GM12878 (cell line): ENCODE data around the gene KRTAP9-9. TPM values are rescaled to one million over a fixed set of nuclear protein-coding genes. Genes with fewer than 3 reads are reported as not detected.

ENCODE experiments used
- ATAC-seq: fragments of 200-7000 bp; cut with Tn5 transposase; 3 replicates; pipeline ENCODE4 v1.9.1; 2020; ENCODE audit warnings: mild to moderate bottlenecking, moderate library complexity
- BruUV-seq: library from RNA; stranded (reverse); fragments of 400-500 nt; replicated peaks from 2 replicates; lab custom pipeline; 2021; lab: Mats Ljungman, UMichigan
- CTCF ChIA-PET: fragments of 300-600 bp; sonication (Branson Sonifier 250); formaldehyde crosslinking; extraction: SDS; loops from one replicate; lab custom pipeline; 2021; ENCODE audit warnings: inconsistent platforms; lab: Yijun Ruan, JAX
- POLR2A ChIA-PET: fragments of 350-600 bp; formaldehyde crosslinking; extraction: SDS; loops from one replicate; lab custom pipeline; 2021; ENCODE audit warnings: inconsistent platforms; lab: Charles Lee
- RAD21 ChIA-PET: fragments of 300-600 bp; sonication (Branson Sonifier 250); formaldehyde crosslinking; loops from one replicate; lab custom pipeline; 2023; ENCODE audit warnings: antibody characterized with exemption; ENCODE audit not compliant: unreplicated experiment; lab: Charles Lee
- SMC1A ChIA-PET: fragments of 300-600 bp; sonication (Branson Sonifier 250); formaldehyde crosslinking; loops from one replicate; lab custom pipeline; 2023; ENCODE audit not compliant: unreplicated experiment, uncharacterized antibody; lab: Charles Lee
- DNase-seq: peaks from one replicate; pipeline ENCODE4 v3.0.0-alpha.2; 2011; ENCODE audit warnings: low read depth, low spot score
- FAIRE-seq: peaks from 3 replicates; lab custom pipeline; 2011; peaks lifted over from hg19 to GRCh38; lab: Jason Lieb, UNC
- H2AFZ ChIP-seq: 2 replicates; pipeline ENCODE4 v1.6.0; 2011; ENCODE audit warnings: low read depth, low read length, control low read depth; ENCODE audit not compliant: control insufficient read depth
- H3K27ac ChIP-seq: 2 replicates; pipeline ENCODE4 v1.5.1; 2011; ENCODE audit warnings: control low read depth; ENCODE audit not compliant: control insufficient read depth, insufficient read depth
- H3K27me3 ChIP-seq, 2 experiments: replicated peaks in 1 of 2; 2 replicates each; pipeline versions ENCODE4 v1.6.0 to v1.6.1; 2011; ENCODE audit warnings: low read length in 1 of 2; ENCODE audit not compliant: control insufficient read depth in 2 of 2, insufficient read depth in 2 of 2
- H3K36me3 ChIP-seq, 2 experiments: 2 replicates each; pipeline ENCODE4 v1.5.1; 2011; ENCODE audit warnings: low read length in 1 of 2; ENCODE audit not compliant: control insufficient read depth in 2 of 2, insufficient read depth in 2 of 2
- H3K4me1 ChIP-seq: 2 replicates; pipeline ENCODE4 v1.6.1; 2011; ENCODE audit warnings: mild to moderate bottlenecking, low read length, moderate library complexity, mixed read lengths; ENCODE audit not compliant: control insufficient read depth, insufficient read depth
- H3K4me2 ChIP-seq: 2 replicates; pipeline ENCODE4 v1.6.0; 2011; ENCODE audit warnings: control low read depth; ENCODE audit not compliant: control insufficient read depth, insufficient read depth
- H3K4me3 ChIP-seq: fragments of 200-600 bp; sonication (generic); 2 replicates; pipeline ENCODE4 v1.5.1; 2016
- H3K79me2 ChIP-seq: 2 replicates; pipeline ENCODE4 v1.6.0; 2011; ENCODE audit warnings: low read length; ENCODE audit not compliant: control insufficient read depth, insufficient read depth
- H3K9ac ChIP-seq: 2 replicates; pipeline ENCODE4 v1.8.0; 2011; ENCODE audit warnings: low read length, control low read depth, mixed read lengths; ENCODE audit not compliant: control insufficient read depth, insufficient read depth
- H3K9me3 ChIP-seq: replicated peaks from 3 replicates; pipeline ENCODE4 v1.5.1; 2011; ENCODE audit warnings: mild to moderate bottlenecking, low read length; ENCODE audit not compliant: control insufficient read depth, insufficient read depth
- H4K20me1 ChIP-seq: 2 replicates; pipeline ENCODE4 v1.6.0; 2011; ENCODE audit not compliant: control insufficient read depth, insufficient read depth
- BCL11A ChIP-seq: IDR thresholded peaks from 2 replicates; pipeline ENCODE4 v1.6.1; 2011; ENCODE audit warnings: low read depth, low read length
- MEF2A ChIP-seq: IDR thresholded peaks from 2 replicates; pipeline ENCODE4 v1.6.1; 2011; ENCODE audit warnings: low read depth, mild to moderate bottlenecking, low read length, moderate library complexity; ENCODE audit not compliant: insufficient read depth
- POU2F2 ChIP-seq: IDR thresholded peaks from 3 replicates; pipeline ENCODE4 v1.6.1; 2011; ENCODE audit warnings: low read depth, mild to moderate bottlenecking, low read length, borderline replicate concordance
- RCOR1 ChIP-seq: conservative IDR thresholded peaks from 2 replicates; pipeline ENCODE4 v1.6.1; 2012; ENCODE audit warnings: low read depth, low read length, improper control_type of control experiment
- RFX5 ChIP-seq: IDR thresholded peaks from 2 replicates; pipeline ENCODE4 v1.6.1; 2011; ENCODE audit warnings: low read depth, low read length, improper control_type of control experiment
- SMAD5 ChIP-seq: IDR thresholded peaks from 2 replicates; pipeline ENCODE4 v1.6.1; 2016; ENCODE audit warnings: antibody characterized with exemption, low read depth
- SRF ChIP-seq, 2 experiments: IDR thresholded peaks; 2 replicates each; pipeline ENCODE4 v1.6.1; 2011; ENCODE audit warnings: low read depth in 2 of 2, low read length in 2 of 2, mild to moderate bottlenecking in 1 of 2, moderate library complexity in 1 of 2
- ZNF24 ChIP-seq: fragments of 450-650 bp; IDR thresholded peaks from 2 replicates; pipeline ENCODE4 v1.6.1; 2017; ENCODE audit warnings: antibody characterized with exemption, mild to moderate bottlenecking
- WGBS: methylation state at CpG from one replicate; pipeline ENCODE4 v1.1.6; 2016; ENCODE audit warnings: low lambda C conversion rate; ENCODE audit not compliant: insufficient replicate concordance, insufficient coverage; ENCODE audit errors: missing lambda C conversion rate; 5-methylcytosine and 5-hydroxymethylcytosine counted together
- in situ Hi-C: fragments of 300-500 bp; cut with MboI; formaldehyde crosslinking; loops from 9 replicates; pipeline ENCODE4 v1.14.3; 2018; ENCODE audit warnings: mixed read lengths
- intact Hi-C: fragments of 100-400 bp; cut with micrococcal nuclease; formaldehyde crosslinking; loops from one replicate; pipeline ENCODE4 v1.14.2; 2022; ENCODE audit not compliant: unreplicated experiment
- polyA plus RNA-seq, 11 experiments: library from polyadenylated mRNA; depleted of rRNA in 4 of 11; unstranded in 6 of 11; stranded (reverse) in 5 of 11; fragments of >200 nt; fragmentation: Nextera tagmentation in 4 of 11; fragmentation: Illumina TruSeq in 1 of 11; extraction: Ambion mirVana in 4 of 11; extraction: Trizol in 1 of 11; gene quantifications; 1 replicate in 1 of 11; 2 replicates in 10 of 11; pipeline versions ENCODE4 v1.2.1 to v1.2.3, GENCODE V29; 2011 to 2016; ENCODE audit warnings: inconsistent platforms in 2 of 11, missing spikeins in 2 of 11, low read depth in 1 of 11
- total RNA-seq, 4 experiments: library from RNA; depleted of rRNA in 3 of 4; stranded (reverse); fragments of >200 nt in 3 of 4; fragmentation: Illumina TruSeq in 1 of 4; extraction: Trizol in 1 of 4; gene quantifications; 2 replicates each; pipeline versions ENCODE4 v1.2.1 to v1.2.3, GENCODE V29; 2013 to 2021
- TF ChIP-seq, protein P1 (sequence below): fragments of 150-350 bp; IDR thresholded peaks from 2 replicates; pipeline ENCODE4 v1.6.1; 2014; ENCODE audit warnings: mild to moderate bottlenecking, low read depth, low read length

Gene KRTAP9-9
- total and polyA plus RNA-seq, 10 of the 15 experiments (the other 5 are each of a cell fraction or from before 2014, with no cell fraction given), result not detected

DNA sequence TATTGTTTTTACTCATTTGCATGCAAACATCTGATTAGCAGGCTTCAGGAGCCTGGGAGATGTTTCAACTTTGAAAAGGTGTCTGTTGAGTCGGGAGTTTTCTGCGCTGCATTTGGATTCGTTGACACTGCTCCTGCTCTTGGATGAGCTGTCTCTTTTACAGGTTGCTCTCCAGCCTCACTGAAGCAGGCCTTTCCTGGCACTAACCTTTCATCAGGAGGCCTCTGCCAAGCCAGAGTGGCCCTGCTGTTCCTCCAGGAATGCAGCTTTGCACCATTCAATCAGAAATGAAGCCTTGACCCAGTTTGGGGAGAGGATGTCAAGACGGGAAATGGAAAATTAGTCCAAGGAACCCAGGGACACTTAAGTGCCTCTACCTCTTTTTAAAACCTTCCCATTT is 47.8 kb downstream of the KRTAP9-9 start:
- peaks cover 0 to 4% of the 10 kb centered on the region in 2 experiments; a peak in 1 of 4 replicates for H3K27me3 ChIP-seq
- no peaks in the 10 kb centered on the region for H3K4me1 ChIP-seq
- no peak overlapping the region for H3K9ac ChIP-seq
- no TSS peak for BruUV-seq
- ChIA-PET POLR2A (no interaction called here), RAD21 (no interaction called here), CTCF (no interaction called here), SMC1A (no interaction called here)
- no peak for ATAC-seq
- 33% methylated on average over 4 of the region's 4 CpGs for WGBS
- no peak overlapping the region for H2AFZ ChIP-seq
- intact Hi-C loops, result no loop called here
- no peaks in the 10 kb centered on the region; the same call in 2 of the 3 replicates for H3K9me3 ChIP-seq
- H4K20me1 ChIP-seq, result no peaks in the 10 kb centered on the region
- no peaks in the 10 kb centered on the region for H3K79me2 ChIP-seq
- H3K4me3 ChIP-seq, result no peak overlapping the region
- in situ Hi-C loops, result no loop called here
- no peak for FAIRE-seq
- TF ChIP-seq SRF (IDR thresholded peaks at IDR 0.05; ENCODE audit: low read depth in 2 of 2, low read length in 2 of 2), result no peak
- no peak for TF ChIP-seq MEF2A
- TF ChIP-seq ZNF24, result no peak
- TF ChIP-seq RFX5, result no peak
- TF ChIP-seq BCL11A, result no peak
- TF ChIP-seq RCOR1, result no peak
- TF ChIP-seq SMAD5, result no peak
- H3K4me2 ChIP-seq, result no peak overlapping the region
- no peak for DNase-seq
- H3K27ac ChIP-seq, result no peak overlapping the region
- no peaks in the 10 kb centered on the region for H3K36me3 ChIP-seq

DNA sequence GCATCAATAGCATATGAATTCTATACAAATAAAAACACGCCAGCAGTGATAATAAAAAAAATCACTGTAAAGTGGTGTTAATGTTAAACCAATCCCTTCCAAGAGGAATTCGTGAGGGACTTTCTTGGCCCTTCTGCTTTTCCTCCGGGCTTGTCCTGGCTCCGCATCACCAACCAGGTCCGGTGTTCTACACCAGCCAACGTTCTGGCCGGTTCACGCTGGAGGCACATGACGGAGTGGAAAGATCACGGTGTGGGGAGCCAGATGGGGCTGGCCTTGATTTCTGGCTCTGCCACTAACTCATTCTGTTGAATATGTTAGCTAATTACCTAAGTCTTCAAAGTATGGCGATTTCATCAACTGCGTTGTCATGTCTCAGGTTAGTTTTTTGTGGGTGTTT is 48.9 kb downstream of the KRTAP9-9 start:
- TF ChIP-seq POU2F2, result no peak
- TF ChIP-seq, protein P1, sequence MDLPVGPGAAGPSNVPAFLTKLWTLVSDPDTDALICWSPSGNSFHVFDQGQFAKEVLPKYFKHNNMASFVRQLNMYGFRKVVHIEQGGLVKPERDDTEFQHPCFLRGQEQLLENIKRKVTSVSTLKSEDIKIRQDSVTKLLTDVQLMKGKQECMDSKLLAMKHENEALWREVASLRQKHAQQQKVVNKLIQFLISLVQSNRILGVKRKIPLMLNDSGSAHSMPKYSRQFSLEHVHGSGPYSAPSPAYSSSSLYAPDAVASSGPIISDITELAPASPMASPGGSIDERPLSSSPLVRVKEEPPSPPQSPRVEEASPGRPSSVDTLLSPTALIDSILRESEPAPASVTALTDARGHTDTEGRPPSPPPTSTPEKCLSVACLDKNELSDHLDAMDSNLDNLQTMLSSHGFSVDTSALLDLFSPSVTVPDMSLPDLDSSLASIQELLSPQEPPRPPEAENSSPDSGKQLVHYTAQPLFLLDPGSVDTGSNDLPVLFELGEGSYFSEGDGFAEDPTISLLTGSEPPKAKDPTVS, result no peak
- ChIA-PET RAD21 (no interaction called here), SMC1A (interaction anchor here (0.5 kb wide), 1 partner anchor 18 kb away, joined by 3 read pairs; no protein-coding TSS in a partner anchor), POLR2A (no interaction called here), CTCF (no interaction called here)
- no peaks in the 10 kb centered on the region; the same call in 1 of the 2 replicates for H3K4me1 ChIP-seq
- H2AFZ ChIP-seq, result no peak overlapping the region
- H3K79me2 ChIP-seq, result no peaks in the 10 kb centered on the region
- no peak overlapping the region for H3K4me3 ChIP-seq
- no peaks in the 10 kb centered on the region for H3K36me3 ChIP-seq
- no peaks in the 10 kb centered on the region for H4K20me1 ChIP-seq
- intact Hi-C loops (no loop called here), in situ Hi-C loops (no loop called here)
- no peak overlapping the region for H3K4me2 ChIP-seq
- WGBS, result 57% methylated on average over 12 of the region's 12 CpGs
- peaks cover 3 to 6% of the 10 kb centered on the region in 2 experiments; a peak in 2 of 4 replicates for H3K27me3 ChIP-seq
- H3K27ac ChIP-seq, result no peak overlapping the region
- BruUV-seq, result no TSS peak
- no peaks in the 10 kb centered on the region; the same call in 2 of the 3 replicates for H3K9me3 ChIP-seq
- no peak for ATAC-seq
- no peak overlapping the region for H3K9ac ChIP-seq
- FAIRE-seq, result no peak
- DNase-seq, result no peak
